Measurements from ENCODE around the gene UBE2O.

- no peak for TF ChIP-seq ESRRG (CRISPR knock-in tag; IDR thresholded peaks at IDR 0.05)
- TF ChIP-seq ZFP3 (CRISPR knock-in tag; IDR thresholded peaks at IDR 0.05) = no peak
- TF ChIP-seq ARNTL (CRISPR knock-in tag; IDR thresholded peaks at IDR 0.05; ENCODE audit: borderline replicate concordance, low read depth) = no peak
- no peak for TF ChIP-seq PATZ1 (CRISPR knock-in tag; IDR thresholded peaks at IDR 0.05; ENCODE audit: borderline replicate concordance)
- no peak for TF ChIP-seq POU6F1 (CRISPR knock-in tag; IDR thresholded peaks at IDR 0.05; ENCODE audit: borderline replicate concordance, low read depth)
- no peak for TF ChIP-seq TSHZ2 (CRISPR knock-in tag; IDR thresholded peaks at IDR 0.05)
- TF ChIP-seq ZFP30 (CRISPR knock-in tag; IDR thresholded peaks at IDR 0.05) = no peak
- no peak for TF ChIP-seq TOX (CRISPR knock-in tag; IDR thresholded peaks at IDR 0.05; ENCODE audit: borderline replicate concordance)
- no peak for TF ChIP-seq CREB5 (CRISPR knock-in tag; IDR thresholded peaks at IDR 0.05; ENCODE audit: low read depth)
These were observed 10.3 kb downstream of the UBE2O start for GRCh38 chr17:76442341-76443338.
